GM18505 (cell line): Measurements from ENCODE around the gene ATP5PO.

Experiments used
- ATAC-seq: cut with Tn5 transposase; IDR thresholded peaks from one replicate; pipeline ENCODE4 v1.9.1; 2021; ENCODE audit not compliant: unreplicated experiment
- POLR2A ChIP-seq: IDR thresholded peaks from 4 replicates; pipeline ENCODE4 v1.6.1; 2011; ENCODE audit warnings: borderline replicate concordance; ENCODE audit not compliant: insufficient read depth, insufficient read length; ENCODE audit errors: extremely low read depth

The ATP5PO gene

DNA sequence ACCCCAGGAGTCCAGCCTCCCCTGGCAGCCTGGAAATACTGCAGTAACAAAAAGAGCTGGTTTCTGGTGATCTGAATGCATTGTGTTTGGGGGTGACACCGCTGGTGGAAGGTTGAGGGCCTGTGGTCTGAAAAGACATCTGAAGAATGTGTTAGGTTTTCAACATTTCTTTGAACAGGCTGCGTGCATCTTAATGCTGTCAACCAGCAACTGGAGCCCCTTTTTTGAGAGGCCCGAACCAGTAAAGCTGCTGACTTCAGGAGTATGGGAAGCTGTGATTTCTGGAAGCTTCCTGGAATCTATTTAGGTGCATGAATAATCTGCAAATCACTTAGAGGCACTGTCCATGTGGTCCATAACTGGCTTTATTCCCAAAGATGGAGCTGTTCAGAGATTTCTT, 17.0 kb downstream of the ATP5PO start:
- TF ChIP-seq POLR2A, result no peak
- no peak for ATAC-seq

DNA sequence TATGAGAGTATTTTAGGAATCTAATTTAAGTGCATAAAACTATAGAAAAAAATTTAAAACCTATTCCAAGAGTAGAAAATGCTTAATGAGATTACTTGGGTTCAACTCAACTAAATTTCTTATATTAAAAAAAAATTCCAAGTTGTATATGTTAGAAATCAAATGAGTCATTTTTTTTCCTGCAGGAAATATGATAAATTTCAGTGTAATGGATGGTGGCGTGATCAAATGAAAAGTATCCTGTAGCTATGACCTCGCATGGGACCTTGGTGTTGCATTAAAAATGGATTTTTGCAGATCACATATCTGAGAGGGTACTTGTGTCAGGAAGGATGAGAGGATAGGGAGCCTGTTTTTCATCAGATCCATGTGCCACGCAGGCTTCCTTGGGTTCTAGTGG, 17.9 kb downstream of the ATP5PO start:
- ATAC-seq, result no peak
- TF ChIP-seq POLR2A, result no peak

DNA sequence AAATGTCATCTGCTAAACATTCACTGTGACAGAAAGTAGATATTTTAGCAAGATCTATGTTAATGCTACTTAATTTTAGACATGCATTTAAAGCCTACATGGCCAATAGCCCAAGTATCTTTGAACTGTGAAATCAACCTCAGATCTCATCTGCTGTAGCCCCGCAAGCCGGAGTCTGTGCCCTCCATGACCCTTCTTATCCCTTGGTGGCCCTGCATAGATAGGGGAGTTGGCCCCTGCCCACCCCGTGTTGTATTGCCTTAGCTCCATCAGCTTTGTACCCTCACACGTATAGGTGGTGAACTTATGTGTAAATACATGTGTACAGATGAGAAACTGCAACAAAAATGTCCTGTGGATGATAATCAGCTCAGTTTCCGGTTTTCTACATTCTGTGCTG, 18.5 kb downstream of the ATP5PO start:
- TF ChIP-seq POLR2A, result no peak
- ATAC-seq, result no peak

DNA sequence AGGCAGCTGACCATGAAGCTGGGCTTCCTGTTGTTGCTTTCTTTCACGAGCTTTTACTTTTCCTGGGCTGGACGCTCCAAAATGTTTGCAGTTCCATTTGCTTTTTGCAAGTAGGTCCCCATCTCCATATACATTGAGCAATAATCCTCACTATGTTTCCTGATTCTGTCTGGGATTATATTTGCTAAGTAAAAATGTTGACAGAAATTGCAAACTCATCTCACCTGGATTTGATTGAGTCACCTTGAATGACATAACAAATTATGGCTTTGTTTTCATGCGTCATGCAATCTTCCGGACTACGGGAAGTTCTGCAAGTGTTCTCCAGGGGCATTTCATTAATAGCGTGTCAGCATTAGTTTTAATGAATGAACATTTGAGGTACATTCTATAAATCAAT, 18.9 kb downstream of the ATP5PO start:
- ATAC-seq, result no peak

DNA sequence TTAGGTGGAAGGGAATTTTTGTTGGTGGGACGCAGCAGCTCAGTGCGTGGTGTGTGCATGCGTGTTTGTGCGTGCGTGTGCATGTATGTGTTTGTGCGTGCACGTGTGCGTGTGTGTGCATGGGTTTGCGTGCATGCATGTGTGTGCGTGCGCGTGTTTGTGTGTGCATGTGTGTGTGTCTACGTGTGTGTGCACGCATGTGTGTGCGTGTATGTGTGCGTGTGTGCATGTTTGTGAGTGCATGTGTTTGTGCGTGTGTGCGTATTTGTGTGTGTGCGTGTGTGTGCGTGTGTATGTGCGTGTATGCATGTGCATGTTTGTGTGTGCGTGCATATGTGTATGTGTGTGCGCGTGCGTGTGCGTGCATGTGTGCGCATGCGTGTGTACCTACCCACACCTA, 20.2 kb downstream of the ATP5PO start:
- no peak for TF ChIP-seq POLR2A

More for the DNA sequence above, 18.9 kb downstream of the ATP5PO start:
- TF ChIP-seq POLR2A, result no peak

DNA sequence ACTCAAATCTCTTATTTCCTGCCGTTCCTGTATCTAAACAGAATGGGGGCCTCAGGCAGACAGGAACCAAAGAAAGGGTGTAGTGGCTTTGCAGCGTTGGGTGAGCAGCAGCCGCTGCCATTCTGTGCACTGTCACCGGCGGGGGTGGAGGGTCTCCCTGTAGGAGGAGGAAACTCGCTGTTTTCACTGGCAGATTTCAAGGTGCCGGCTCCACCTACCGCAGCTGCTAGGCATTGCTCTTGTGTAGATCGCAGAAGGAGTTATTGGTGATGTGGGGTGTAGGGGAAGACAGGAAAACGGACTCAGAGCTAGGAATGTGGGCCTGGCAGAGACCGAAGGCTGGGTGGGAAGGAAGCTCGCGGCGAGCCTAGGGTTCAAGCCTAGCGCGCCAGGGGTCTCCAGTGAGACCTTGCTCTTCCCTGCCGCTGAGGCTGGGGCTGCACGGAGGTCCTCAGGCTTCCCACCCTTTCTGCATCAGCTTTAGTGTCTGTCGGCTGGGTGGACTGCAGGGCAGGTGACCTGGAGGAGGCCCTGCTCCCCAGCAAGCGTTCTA, 20.8 kb downstream of the ATP5PO start:
- ATAC-seq, result no peak
- TF ChIP-seq POLR2A, result no peak

More for the DNA sequence above, 20.2 kb downstream of the ATP5PO start:
- ATAC-seq, result no peak

DNA sequence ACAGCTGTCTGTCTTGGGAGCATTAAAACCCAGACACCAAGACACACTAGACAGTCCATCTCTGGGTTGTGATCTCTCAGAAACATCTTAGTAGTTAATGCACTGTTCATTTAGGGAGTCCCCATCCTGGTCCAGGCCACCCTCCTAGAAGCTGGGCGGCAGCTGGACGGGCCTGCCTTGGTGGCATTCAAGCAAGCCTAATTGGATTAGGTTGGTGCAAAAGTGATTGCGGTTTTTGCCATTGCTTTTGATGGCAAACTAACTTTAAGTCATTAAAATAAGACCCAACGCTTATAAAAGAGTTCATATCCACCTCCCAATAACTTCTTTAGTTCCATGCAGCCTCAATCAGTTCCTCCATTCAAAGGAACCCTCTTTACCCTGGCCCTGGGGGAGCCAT, 21.7 kb downstream of the ATP5PO start:
- ATAC-seq, result no peak
- no peak for TF ChIP-seq POLR2A

DNA sequence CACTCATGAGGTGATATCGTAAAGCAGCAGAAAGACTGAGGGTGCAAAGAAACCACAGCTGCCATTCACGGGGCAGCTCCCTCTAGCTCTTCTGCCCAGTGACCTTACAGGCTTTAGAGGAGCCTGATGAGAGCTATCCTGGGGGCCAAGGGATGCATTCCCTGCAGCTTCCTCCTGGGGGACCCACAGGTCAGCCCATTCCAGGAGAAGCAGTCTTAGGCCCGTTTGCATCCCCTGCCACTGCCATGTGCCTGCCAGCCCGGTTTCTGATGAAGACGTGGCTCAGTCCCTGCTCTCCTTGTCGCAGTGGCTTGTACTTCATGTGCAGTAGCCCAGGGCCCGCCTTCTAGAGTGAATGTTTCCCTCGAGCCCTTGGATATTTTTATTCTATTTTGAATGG, 22.8 kb downstream of the ATP5PO start:
- ATAC-seq, result no peak

DNA sequence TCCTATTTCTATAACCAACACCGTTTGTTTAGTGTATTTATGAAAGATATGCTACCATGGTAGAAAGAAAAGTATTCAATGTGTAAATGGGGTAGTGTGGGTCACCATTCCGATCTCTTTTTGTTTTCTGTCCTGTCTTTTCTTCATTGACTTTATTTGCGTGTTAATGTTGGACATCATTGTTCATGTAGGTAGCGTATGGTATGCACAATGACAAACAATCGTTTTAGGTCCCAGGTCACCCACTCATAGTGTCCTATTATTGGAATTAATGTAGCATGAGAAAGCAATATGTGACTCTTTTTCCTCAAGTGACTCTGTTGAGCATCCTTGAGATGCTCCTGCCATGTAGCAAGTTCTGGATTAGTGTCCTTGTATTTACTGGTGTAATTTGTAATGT, 25.4 kb downstream of the ATP5PO start:
- no peak for ATAC-seq
- no peak for TF ChIP-seq POLR2A

More for the DNA sequence above, 22.8 kb downstream of the ATP5PO start:
- TF ChIP-seq POLR2A, result no peak

DNA sequence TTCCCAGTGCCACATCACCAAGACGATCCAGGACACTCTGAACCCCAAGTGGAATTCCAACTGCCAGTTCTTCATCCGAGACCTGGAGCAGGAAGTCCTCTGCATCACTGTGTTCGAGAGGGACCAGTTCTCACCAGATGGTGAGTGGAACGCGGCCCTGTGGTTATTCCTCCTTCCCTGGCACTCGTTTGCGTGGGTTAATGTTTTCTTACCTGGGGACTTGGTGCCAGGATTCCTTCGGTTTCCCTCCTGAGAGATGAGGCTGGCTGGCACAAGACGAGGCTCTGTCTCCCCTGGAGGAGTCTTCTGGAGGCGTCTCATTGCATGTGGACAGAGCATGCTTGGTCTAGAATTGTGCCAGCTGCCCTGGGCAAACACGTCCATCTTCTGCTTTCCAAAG, 29.3 kb downstream of the ATP5PO start:
- ATAC-seq, result no peak
- no peak for TF ChIP-seq POLR2A

DNA sequence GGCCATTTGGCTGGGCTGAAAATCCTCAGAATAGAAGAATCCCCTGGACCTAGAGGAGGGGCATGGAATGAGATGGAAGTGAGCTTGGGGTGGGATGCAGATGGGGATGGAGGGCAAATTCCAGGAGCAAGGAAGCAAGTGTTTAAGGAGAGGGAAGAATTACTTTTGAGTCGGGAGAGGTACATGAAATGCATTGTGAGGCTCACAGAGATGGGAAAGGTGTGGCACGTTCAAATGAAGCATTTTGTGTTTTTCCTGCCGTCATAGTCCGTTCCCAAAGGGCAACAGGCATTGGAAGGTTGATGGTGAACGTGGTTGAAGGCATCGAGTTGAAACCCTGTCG, 30.5 kb downstream of the ATP5PO start:
- no peak for TF ChIP-seq POLR2A
- no peak for ATAC-seq

DNA sequence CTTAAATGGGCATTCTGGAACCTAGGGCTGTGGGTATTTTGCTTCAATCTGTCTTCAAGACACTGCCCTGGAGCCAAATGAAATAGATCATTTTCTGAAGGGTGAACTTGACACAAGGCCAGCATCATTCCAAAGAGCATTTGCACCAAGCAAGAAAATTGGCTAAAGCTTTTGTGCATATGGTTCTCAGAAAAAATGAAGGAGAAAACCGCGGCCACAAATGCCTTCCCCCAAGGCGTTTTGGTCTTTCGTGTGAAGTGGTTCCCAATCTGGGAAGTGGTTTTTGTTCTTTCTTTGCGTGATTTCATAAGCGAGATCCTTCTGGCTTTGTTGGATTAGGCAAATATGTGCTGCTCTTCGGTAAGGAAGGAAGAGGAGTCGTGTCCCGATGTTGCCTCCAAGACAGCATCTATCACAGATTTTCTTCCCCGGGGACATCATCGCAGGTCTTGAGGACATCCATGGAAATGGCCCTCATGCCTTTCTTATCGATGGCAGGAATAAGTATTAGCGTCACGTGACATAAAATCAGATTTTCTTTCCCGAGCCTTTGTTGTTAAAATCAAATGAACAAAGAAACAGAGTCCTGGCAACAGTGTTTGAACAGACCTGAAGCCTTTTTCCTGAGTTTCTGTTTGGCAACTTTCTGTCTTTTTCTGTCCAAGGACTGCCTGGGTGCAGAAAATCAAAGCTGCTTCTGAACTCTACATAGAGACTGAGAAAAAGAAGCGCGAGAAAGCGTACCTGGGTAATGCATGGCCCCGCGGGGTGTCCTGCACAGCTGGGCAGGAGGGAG, 31.0 kb downstream of the ATP5PO start:
- no peak for TF ChIP-seq POLR2A

DNA sequence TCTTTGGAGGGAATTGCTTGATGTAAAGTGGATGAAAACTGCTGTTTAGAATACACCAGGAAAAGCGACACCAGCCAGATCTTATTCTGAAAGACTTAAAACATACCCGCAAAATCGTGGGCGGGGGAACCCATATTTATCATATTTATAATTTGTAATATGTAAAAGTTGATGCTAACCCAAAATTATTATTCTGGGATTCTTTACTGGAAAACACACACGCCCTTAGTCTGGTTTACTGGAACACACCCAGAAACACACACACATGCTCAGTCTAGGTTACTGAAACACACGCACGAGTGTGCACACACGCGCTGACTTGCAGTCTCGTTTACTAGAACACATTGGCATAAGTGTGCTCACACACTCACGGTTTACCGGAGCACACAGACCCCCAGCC, 32.5 kb downstream of the ATP5PO start:
- ATAC-seq, result no peak
- TF ChIP-seq POLR2A, result no peak

More for the DNA sequence above, 31.0 kb downstream of the ATP5PO start:
- no peak for ATAC-seq

DNA sequence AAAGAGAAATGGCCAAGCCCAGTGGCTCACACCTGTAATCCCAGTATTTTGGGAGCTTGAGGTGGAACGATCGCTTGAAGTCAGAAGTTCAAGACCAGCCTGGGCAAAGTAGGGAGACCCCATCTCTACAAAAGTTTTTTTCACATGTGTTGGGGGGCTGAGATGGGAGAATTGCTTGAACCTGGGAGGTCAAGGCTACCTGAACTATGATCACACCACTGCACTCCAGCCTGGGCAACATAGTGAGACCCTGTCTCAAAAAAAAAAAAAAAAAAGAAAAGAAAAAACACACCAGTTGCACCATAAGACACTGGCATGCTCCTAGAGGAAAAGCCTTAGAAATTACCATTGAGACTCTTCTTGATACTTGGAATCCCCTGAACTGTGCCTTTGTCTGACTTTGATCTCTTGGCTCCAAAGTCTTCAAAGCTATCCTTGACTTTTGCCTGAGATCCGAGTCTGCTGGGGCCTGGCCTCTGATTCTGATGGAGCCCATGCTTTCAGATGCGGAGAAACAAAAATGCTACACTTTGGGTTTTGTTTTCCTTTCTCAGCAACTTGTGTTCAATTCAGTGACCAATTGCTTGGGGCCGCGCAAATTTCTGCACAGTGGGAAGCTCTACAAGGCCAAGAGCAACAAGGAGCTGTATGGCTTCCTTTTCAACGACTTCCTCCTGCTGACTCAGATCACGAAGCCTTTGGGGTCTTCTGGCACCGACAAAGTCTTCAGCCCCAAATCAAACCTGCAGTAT, 33.7 kb downstream of the ATP5PO start:
- no peak for ATAC-seq
- no peak for TF ChIP-seq POLR2A
